Right hindlimb (tissue), 1 donor: ENCODE measurements around the gene GPR55.
A peak's percentile ranks its signal among the peaks of the same experiment; 100 is the strongest.

Experiments used
- DNase-seq: peaks from one replicate; pipeline ENCODE4 v3.0.0-alpha.2; 2018

Gene GPR55

GRCh38 chr2:230877759-230878598 is 47.1 kb downstream of the GPR55 start:
- DNase-seq, result no peak

GRCh38 chr2:230877116-230877758 is 47.8 kb downstream of the GPR55 start:
- no peak for DNase-seq

- DNase-seq, result no peak
These were observed 49.4 kb downstream of the GPR55 start for GRCh38 chr2:230875347-230876315.

- no peak for DNase-seq
These were observed 50.2 kb downstream of the GPR55 start for GRCh38 chr2:230874876-230875275.

GRCh38 chr2:230874456-230874855 is 50.6 kb downstream of the GPR55 start:
- no peak for DNase-seq

- no peak for DNase-seq
These were observed 51.2 kb downstream of the GPR55 start for GRCh38 chr2:230873661-230874401.

- no peak for DNase-seq
These were observed 51.9 kb downstream of the GPR55 start for GRCh38 chr2:230872968-230873660.

- no peak for DNase-seq
These were observed 52.7 kb downstream of the GPR55 start for GRCh38 chr2:230872151-230872967.

GRCh38 chr2:230871361-230872150 is 53.5 kb downstream of the GPR55 start:
- DNase-seq, result no peak

GRCh38 chr2:230870544-230871360 is 54.3 kb downstream of the GPR55 start:
- DNase-seq, result no peak

GRCh38 chr2:230869914-230870543 is 55.0 kb downstream of the GPR55 start:
- no peak for DNase-seq

GRCh38 chr2:230868947-230869913 is 55.8 kb downstream of the GPR55 start:
- DNase-seq, result peak; percentile 75

GRCh38 chr2:230868161-230868946 is 56.7 kb downstream of the GPR55 start:
- peak; percentile 50 for DNase-seq

GRCh38 chr2:230866756-230867523 is 58.1 kb downstream of the GPR55 start:
- peak; percentile 67 for DNase-seq
